HCT116 (cell line): Measurements from ENCODE around the gene ADAMTS13.

Experiments used
- CTCF ChIP-seq, 3 experiments: fragments of 200-600 bp in 1 of 3; sonication (generic) in 1 of 3; IDR thresholded peaks in 2 of 3; conservative IDR thresholded peaks in 1 of 3; 2 replicates each; pipeline ENCODE4 v1.5.1; 2012 to 2017; ENCODE audit warnings: low read depth in 2 of 3, low read length in 2 of 3, antibody characterized with exemption in 1 of 3, borderline replicate concordance in 1 of 3, control low read depth in 1 of 3, mild to moderate bottlenecking in 1 of 3, mixed read lengths in 1 of 3, mixed run types in 1 of 3, moderate library complexity in 1 of 3; ENCODE audit not compliant: insufficient read depth in 1 of 3
- EGR1 ChIP-seq: IDR thresholded peaks from 2 replicates; pipeline ENCODE4 v1.6.1; 2012; ENCODE audit warnings: low read depth
- EZH2phosphoT487 ChIP-seq: fragments of 200-600 bp; IDR thresholded peaks from 2 replicates; pipeline ENCODE4 v1.6.1; 2018; ENCODE audit warnings: antibody characterized with exemption, borderline replicate concordance
- POLR2A ChIP-seq: IDR thresholded peaks from 2 replicates; pipeline ENCODE4 v1.7.0; 2011; ENCODE audit warnings: borderline replicate concordance; ENCODE audit not compliant: insufficient read depth, insufficient read length; ENCODE audit errors: extremely low read depth
- REST ChIP-seq: IDR thresholded peaks from 2 replicates; pipeline ENCODE4 v1.6.1; 2012; ENCODE audit warnings: low read depth
- SP1 ChIP-seq: IDR thresholded peaks from 2 replicates; pipeline ENCODE4 v1.6.1; 2012; ENCODE audit warnings: low read depth
- SRF ChIP-seq: IDR thresholded peaks from 2 replicates; pipeline ENCODE4 v1.6.1; 2012; ENCODE audit warnings: low read depth
- TF ChIP-seq, protein P1 (sequence below): IDR thresholded peaks from 2 replicates; pipeline ENCODE4 v1.6.1; 2012

DNA sequence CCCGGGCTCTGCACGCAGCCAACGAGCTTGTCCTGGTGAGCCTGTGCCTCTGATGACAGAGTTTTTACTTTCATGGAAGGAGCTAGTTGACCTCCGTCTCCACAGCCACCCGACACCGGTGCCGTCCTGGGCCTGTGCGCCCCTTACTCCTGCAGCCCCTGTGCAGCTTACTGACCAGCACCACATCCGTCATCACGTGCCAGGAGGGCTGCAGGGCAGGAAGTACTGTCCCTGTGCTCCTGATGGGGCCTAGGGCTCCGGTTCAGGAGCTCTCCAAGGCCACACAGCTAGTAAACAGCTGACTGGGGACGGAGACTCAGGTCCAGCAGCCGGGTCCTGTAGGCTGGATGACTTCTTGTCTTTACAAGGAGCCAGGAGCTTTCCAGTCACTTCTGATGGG lies 35.8 kb upstream of the ADAMTS13 start:
- TF ChIP-seq, protein P1, sequence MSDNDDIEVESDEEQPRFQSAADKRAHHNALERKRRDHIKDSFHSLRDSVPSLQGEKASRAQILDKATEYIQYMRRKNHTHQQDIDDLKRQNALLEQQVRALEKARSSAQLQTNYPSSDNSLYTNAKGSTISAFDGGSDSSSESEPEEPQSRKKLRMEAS: no peak
- TF ChIP-seq EZH2phosphoT487 (no peak), POLR2A (no peak), CTCF (IDR thresholded peaks at IDR 0.05 in 2 of 3, conservative IDR thresholded peaks at IDR 0.05 in 1 of 3; ENCODE audit: borderline replicate concordance in 1 of 3, insufficient read depth in 1 of 3, low read depth in 2 of 3, low read length in 2 of 3) (no peak), EGR1 (no peak), SRF (no peak), SP1 (no peak), REST (no peak)
